OCI-M2 (cell line): ENCODE results near the gene ACCSL.
A peak's percentile ranks its signal among the peaks of the same experiment; 100 is the strongest.

Source experiments
- DNase-seq: peaks from one replicate; lab custom pipeline; 2025; ENCODE audit not compliant: unreplicated experiment; lab: John Stamatoyannopoulos, UW

The ACCSL gene

GRCh38 chr11:44017443-44018126, 30.2 kb upstream of the ACCSL start:
- no peak for DNase-seq

DNA sequence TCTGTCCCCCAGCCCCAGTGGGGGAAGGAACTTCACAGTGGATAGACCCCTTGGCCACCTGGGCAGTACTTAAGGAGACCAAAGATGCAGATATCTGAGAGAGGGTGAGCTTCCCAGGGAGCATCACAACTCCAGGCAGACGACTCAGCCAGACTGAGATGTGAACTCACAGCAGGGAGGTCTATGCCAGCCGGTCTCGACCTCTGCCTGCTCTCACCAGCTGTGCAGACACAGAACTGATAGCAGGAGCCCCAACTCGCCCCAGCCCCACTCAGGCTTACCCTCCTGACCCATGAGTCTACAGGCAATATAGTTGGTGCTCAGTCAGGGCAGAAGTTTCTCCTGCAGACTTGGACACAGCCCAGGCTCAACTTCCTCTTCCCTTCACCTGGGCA, 29.7 kb upstream of the ACCSL start:
- no peak for DNase-seq

GRCh38 chr11:44018829-44019228, 29.0 kb upstream of the ACCSL start:
- no peak for DNase-seq

- no peak for DNase-seq
Measured at GRCh38 chr11:44024977-44025376, 22.8 kb upstream of the ACCSL start.

DNA sequence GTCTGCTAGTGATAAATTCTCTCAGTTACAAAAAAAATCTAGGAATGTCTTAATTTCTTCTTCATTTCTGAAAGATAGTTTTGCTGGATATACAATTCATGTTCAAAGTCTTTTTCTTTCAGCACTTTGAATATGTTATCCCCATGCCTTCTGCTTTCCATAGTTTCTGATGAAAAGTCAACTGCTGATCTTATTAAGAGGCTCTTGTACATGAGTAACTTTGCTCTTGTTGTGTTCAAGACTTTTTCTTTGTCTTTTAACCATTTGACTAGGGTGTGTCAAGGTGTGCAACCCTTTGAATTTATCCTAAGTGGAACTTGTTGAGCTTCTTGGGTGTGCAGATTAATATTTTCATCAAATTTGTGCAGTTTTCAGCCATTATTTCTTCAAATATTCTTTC, 22.1 kb upstream of the ACCSL start:
- no peak for DNase-seq

- DNase-seq: no peak
Measured at GRCh38 chr11:44028401-44028800, 19.4 kb upstream of the ACCSL start.

- DNase-seq: no peak
Measured at GRCh38 chr11:44028816-44029506, 18.8 kb upstream of the ACCSL start.

- DNase-seq: no peak
Measured at GRCh38 chr11:44029507-44029845, 18.3 kb upstream of the ACCSL start.

- DNase-seq: no peak
Measured at GRCh38 chr11:44029977-44030911, 17.5 kb upstream of the ACCSL start.

DNA sequence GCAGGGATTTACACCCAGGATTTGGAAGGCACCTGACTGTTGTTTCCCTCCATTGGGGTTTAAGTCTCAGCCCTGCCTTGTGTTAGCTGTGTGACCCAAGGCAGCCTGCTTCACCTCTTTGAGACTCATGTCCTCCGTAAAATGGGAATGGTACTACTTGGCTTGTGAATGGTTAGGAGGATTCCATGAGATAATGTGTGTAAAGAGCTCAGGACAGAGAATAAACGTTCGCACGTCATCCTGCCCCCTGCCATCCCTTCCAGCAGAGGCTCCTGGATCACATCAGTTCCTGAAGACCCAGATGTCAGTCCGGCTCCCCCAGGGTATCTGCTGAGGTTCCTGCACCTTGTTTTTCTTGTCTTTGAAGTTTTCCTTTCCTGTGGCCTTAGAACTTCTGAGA, 16.8 kb upstream of the ACCSL start:
- no peak for DNase-seq

- no peak for DNase-seq
Measured at GRCh38 chr11:44031549-44031948, 16.2 kb upstream of the ACCSL start.

GRCh38 chr11:44032299-44033085, 15.3 kb upstream of the ACCSL start:
- no peak for DNase-seq

GRCh38 chr11:44033411-44033850, 14.3 kb upstream of the ACCSL start:
- DNase-seq: no peak

DNA sequence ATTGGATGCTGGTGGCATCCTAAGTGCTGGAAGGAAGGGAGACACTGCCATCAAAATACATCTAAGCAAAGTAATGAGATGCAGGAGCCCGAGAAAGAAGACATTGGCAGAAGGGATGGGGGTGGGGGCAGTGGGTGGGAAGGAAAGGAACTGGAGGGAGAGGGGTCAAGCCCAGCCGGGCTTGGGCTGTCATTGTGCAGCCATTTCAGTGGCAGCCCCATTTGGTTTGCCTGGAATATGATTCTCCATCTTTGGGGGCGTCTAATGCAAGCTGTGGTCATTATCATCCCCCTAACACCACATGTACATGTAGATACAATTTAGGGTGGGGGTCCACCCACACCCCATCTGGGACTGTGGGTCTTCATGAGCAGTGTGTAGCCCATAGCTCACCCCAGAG, 13.9 kb upstream of the ACCSL start:
- no peak for DNase-seq

- DNase-seq: no peak
Measured at GRCh38 chr11:44034639-44035038, 13.1 kb upstream of the ACCSL start.

DNA sequence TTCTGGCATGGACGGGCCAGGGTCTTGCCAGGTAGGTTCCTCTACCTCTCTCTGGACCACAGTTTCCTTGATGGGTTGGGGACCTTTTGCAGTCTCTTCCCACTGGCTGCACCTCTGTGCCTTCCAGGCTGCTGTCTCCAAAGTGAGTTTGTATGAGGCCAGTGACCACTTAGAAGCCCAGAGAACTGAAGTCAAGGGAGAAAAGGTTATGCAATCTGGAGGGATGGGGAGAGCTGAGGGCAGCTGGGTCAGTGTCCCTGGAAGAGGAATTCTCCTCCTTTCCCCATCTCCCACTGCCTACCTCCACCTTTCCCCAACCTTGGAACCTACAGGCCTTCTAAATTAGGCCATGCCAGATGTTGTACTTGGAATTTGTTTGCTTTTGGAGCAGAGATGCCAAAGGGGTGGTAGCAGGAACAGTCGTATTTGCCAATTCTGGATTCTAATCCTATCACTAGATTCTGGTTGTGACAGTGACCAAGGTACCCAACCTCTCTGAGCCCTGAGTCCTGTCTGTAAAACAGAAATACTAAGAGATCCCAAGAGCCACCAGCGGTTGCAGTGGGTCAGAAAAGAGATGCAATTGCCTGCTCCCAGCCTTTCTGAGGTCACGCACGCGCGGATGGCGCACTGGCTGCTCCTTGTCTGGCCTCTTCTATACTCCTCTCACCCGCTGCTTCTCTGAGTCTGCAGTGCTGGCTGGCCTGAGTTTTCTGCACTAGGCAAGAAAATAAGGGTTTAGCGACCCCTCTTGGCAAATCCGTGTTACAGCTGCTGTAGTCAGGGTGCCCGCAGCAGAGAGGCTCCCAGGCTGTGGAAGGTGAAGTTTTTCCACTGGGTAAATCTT, 10.7 kb upstream of the ACCSL start:
- peak; percentile 8 for DNase-seq

DNA sequence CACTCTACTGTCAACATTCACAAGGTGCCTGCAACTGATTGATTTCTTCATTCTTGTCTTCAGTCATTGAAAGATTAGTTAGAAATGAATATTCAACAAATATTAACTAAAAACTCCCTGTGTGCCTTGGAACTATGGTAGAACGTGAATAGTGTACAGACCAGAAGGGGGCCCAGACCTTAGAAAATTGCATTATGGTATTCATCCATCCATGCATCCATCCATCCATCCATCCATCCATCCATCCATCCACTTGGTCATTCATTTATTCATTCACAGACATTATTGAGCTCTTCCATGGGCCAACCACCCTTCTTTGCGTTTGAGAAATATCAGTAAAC, 10.2 kb upstream of the ACCSL start:
- DNase-seq: no peak

GRCh38 chr11:44043157-44043556, 4.6 kb upstream of the ACCSL start:
- DNase-seq: no peak

GRCh38 chr11:44046182-44046581, 1.6 kb upstream of the ACCSL start:
- DNase-seq: no peak

GRCh38 chr11:44047298-44047697, 483 bp upstream of the ACCSL start:
- no peak for DNase-seq
